LNCaP clone FGC (cell line): ENCODE measurements around the gene FTL.

Source experiments
- DNase-seq: peaks from one replicate; pipeline ENCODE4 v3.0.0-alpha.2; 2011; ENCODE audit warnings: low read depth
- H3K4me3 ChIP-seq: 2 replicates; pipeline ENCODE4 v1.5.1; 2011; ENCODE audit warnings: mild to moderate bottlenecking, low read depth, low read length, control low read depth
- CTCF ChIP-seq: IDR thresholded peaks from 2 replicates; pipeline ENCODE4 v1.5.1; 2012; ENCODE audit warnings: mild to moderate bottlenecking; ENCODE audit not compliant: control insufficient read depth, insufficient read depth; ENCODE audit errors: extremely low read depth

FTL gene

DNA sequence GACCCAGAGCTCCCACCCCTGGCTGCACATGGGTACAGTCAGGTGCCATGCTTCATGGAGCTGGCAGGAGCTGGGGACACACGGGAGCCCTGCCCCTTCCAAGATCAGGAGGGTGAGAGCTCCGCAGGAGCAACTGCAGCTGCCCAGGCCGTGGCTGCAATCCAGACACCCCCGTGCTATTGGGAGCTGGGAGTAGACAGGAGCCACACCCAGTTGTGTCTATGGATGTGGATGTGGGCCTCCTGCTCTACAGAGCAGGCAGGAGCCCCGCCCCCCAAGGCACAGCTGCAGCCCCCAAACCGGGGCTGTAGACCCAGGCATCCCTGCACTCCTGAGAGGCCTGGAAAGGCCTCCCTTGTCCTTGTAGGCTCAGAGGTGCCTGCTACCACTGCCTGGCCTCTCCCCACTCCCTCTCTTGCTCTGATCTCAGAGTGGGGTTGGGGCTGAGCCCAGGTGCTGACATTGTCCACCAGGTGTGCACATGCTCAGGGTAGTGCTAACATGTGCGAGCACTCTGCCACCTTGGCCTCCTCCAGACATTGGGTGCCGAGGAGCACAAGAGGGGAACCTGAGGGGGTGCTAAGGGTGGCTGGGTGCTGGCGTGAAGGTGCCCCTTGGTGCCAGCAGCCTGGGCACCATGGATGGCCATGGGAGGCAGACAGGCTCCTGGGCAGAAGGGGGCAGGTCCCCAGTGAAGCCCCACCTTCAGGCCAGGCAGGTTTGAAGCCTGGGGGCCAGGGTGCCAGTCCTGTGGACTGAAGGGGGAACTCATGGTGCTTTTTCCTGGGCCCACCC is 18.4 kb upstream of the FTL start:
- no peak for TF ChIP-seq CTCF
- H3K4me3 ChIP-seq: no peak overlapping the region
- no peak for DNase-seq

GRCh38 chr19:48947258-48947542 is 17.9 kb upstream of the FTL start:
- DNase-seq: no peak
- no peak overlapping the region for H3K4me3 ChIP-seq
- TF ChIP-seq CTCF: no peak

DNA sequence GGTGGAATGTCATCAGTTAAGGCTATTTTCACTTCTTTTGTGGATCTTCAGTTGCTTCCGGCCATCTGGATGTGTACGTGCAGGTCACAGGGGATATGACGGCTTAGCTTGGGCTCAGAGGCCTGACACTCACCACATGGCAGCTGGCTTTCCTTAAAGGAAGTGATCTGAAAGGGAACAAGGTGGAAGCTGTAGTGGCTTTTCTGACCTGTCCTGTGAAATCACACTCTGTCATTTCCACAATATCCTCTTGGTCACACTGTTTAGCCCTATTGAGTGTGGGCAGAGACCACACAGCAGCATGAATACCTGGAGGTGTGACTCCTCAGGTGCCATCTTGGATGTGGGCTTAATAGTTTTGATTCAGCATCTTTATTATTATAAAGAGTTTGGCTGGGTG is 14.9 kb upstream of the FTL start:
- TF ChIP-seq CTCF: no peak
- DNase-seq: no peak
- H3K4me3 ChIP-seq: no peak overlapping the region

GRCh38 chr19:48950830-48951519 is 14.1 kb upstream of the FTL start:
- no peak overlapping the region for H3K4me3 ChIP-seq
- no peak for DNase-seq
- no peak for TF ChIP-seq CTCF

DNA sequence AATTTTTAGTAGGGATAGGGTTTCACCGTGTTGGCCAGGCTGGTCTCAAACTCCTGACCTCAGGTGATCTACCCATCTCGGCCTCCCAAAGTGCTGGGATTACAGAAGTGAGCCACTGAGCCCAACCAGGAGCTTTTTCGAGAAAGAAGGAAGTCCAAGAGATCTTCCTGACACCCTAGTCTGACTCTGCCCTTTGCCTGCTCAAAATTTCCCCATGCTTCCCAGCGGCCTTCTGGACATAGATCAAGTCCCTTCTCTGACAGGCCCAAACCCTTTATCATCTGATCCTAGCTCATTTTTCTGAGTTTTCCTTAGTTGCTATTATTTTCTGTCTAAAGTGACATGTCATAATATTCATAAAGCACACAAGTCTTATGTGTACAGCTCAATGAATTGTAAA is 12.0 kb upstream of the FTL start:
- DNase-seq: no peak
- TF ChIP-seq CTCF: no peak
- no peak overlapping the region for H3K4me3 ChIP-seq

DNA sequence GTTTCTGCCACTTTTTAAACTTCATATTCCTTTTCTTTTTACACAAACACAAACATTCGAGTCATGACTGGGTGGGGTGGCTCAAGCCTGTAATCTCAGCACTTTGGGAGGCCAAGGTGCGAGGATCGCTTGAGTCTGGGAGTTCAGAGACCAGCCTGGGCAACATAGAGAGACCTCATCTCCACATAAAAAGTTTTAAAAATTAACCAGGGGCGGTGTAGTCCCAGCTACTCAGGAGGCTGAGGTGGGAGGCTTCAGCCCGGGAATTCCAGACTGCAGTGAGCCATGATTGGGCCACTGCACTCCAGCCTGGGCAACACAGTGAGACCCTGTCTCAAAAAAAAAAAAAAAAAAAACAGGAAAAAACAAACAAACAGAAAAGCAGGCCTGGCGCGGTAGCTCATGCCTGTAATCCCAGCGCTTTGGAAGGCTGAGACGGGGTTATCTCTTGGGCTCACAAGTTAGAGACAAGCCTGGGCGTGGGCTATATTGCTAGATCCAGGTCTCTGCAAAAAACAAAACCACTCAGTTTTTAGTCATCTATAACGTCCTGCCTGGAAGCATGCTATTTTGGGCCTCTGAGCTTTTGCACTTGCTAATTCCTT is 11.0 kb upstream of the FTL start:
- DNase-seq: no peak
- no peak for TF ChIP-seq CTCF
- H3K4me3 ChIP-seq: 0 out of 2 replicates have a peak overlapping the region, but pooled peaks have one; percentile 1
